ENCODE data around the gene HHIPL1. TPM values are rescaled to one million over a fixed set of nuclear protein-coding genes. Genes with fewer than 3 reads are reported as not detected.

HHIPL1 gene
- total and polyA plus RNA-seq, 8 donors = 2.2 to 3.1 (median 2.6) TPM

- Histone ChIP-seq H3K9me3 (no peaks in the 10 kb centered on the region), H3K4me3 (no peak overlapping the region), H3K27me3 (peaks cover 0 to 42% of the 10 kb centered on the region in 2 donors), H3K36me3 (no peaks in the 10 kb centered on the region), H3K4me1 (peaks cover 3 to 10% of the 10 kb centered on the region in 2 donors), H3K27ac (no peak overlapping the region)
- intact Hi-C loops (cut with DNase I) = no loop called here
- TF ChIP-seq, protein P1, sequence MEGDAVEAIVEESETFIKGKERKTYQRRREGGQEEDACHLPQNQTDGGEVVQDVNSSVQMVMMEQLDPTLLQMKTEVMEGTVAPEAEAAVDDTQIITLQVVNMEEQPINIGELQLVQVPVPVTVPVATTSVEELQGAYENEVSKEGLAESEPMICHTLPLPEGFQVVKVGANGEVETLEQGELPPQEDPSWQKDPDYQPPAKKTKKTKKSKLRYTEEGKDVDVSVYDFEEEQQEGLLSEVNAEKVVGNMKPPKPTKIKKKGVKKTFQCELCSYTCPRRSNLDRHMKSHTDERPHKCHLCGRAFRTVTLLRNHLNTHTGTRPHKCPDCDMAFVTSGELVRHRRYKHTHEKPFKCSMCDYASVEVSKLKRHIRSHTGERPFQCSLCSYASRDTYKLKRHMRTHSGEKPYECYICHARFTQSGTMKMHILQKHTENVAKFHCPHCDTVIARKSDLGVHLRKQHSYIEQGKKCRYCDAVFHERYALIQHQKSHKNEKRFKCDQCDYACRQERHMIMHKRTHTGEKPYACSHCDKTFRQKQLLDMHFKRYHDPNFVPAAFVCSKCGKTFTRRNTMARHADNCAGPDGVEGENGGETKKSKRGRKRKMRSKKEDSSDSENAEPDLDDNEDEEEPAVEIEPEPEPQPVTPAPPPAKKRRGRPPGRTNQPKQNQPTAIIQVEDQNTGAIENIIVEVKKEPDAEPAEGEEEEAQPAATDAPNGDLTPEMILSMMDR (IDR thresholded peaks at IDR 0.05) = no peak
- DNase-seq = no peak
- no peak for ATAC-seq
These were observed 818 bp upstream of the HHIPL1 start for GRCh38 chr14:99644035-99644587.

GRCh38 chr14:99645545-99646505 lies 896 bp downstream of the HHIPL1 start:
- ATAC-seq (no peak), DNase-seq (peak in 1 of 4 donors; percentile 48)
- TF ChIP-seq, protein P1 (IDR thresholded peaks at IDR 0.05) = no peak
- Histone ChIP-seq H3K27ac (no peak overlapping the region), H3K27me3 (peaks cover 0 to 42% of the 10 kb centered on the region in 2 donors), H3K4me3 (peak overlapping the region; percentile 33 to 39), H3K9me3 (no peaks in the 10 kb centered on the region), H3K36me3 (no peaks in the 10 kb centered on the region), H3K4me1 (peaks cover 3 to 10% of the 10 kb centered on the region in 2 donors)
- intact Hi-C loops (cut with DNase I) = no loop called here

DNA sequence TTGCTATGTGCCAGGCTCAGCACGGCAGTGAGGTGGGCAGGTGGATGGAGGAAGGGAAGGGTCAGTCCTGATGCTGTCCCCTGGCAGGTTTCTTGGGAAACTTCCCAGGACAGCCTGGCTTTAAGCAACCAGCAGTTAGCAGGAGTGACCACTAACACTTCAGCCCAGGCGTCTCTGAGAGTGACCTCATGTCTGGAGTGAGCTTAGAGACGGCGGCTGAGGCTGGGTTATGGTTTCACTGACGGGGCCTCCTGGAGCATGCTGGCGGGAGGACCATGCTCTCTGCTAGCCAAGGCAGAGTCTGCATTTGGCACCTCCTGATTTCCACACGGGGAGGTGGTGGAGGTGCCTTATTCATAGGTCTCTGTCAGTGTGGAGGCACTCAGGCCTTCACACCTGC lies 2.5 kb downstream of the HHIPL1 start:
- peaks cover 0 to 42% of the 10 kb centered on the region in 2 donors for H3K27me3 ChIP-seq
- TF ChIP-seq, protein P1 (IDR thresholded peaks at IDR 0.05) = no peak
- H3K9me3 ChIP-seq = no peaks in the 10 kb centered on the region
- H3K4me1 ChIP-seq = peaks cover 3 to 10% of the 10 kb centered on the region in 2 donors
- ATAC-seq (no peak), DNase-seq (peak in 1 of 4 donors; percentile 39)
- H3K36me3 ChIP-seq = no peaks in the 10 kb centered on the region
- H3K27ac ChIP-seq = no peak overlapping the region
- intact Hi-C loops (cut with DNase I) = no loop called here
- no peak overlapping the region for H3K4me3 ChIP-seq

DNA sequence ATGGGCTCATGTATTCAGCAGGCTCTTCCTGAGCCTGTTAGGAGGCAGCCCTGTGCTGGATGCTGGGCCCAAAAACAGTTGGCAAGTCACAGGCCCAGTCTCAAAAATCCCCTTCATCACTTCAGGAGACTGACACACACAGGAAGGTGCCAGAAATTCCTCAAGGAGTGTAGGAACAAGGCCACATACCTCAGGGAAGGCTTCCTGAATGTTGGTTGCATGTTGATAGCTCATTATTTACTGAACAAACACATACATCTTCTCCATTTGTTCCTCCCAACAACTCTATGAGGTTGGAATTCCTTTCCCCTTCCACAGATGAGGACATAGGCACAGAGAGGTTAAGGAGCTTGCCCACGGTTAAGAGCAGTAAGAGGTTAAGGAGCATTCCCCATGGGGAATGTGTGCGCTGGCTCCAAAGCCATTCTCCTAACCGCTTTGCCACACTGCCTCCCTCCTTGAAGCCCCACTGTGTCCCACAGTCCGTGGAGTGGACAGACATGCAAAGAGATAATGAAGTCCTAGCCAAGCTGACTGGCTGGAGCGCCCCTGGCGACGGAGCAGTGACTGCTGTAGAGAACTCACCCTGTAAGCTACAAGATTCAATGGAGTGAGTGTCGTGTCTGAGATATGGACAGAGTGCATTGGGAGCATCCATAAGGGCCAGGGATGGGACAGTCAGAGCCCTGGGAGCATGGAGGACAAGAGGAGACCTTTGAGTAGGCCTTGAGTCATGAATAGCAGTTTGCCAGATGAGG lies 3.3 kb downstream of the HHIPL1 start:
- Histone ChIP-seq H3K27me3 (peaks cover 0 to 42% of the 10 kb centered on the region in 2 donors), H3K9me3 (no peaks in the 10 kb centered on the region), H3K4me3 (no peak overlapping the region), H3K36me3 (no peaks in the 10 kb centered on the region), H3K4me1 (peaks cover 3 to 10% of the 10 kb centered on the region in 2 donors), H3K27ac (no peak overlapping the region)
- intact Hi-C loops (cut with DNase I) = no loop called here
- TF ChIP-seq, protein P1 (IDR thresholded peaks at IDR 0.05) = no peak
- ATAC-seq (no peak), DNase-seq (peak in 1 of 4 donors; percentile 44)

Data from left lung (tissue), 10 donors.